ENCODE data around the gene S100A1.
"Not testable (repeated sequence)": the region's sequence is repeated elsewhere in the genome, so short reads cannot be mapped to it uniquely, and the experiment has no call there.

Gene S100A1

DNA sequence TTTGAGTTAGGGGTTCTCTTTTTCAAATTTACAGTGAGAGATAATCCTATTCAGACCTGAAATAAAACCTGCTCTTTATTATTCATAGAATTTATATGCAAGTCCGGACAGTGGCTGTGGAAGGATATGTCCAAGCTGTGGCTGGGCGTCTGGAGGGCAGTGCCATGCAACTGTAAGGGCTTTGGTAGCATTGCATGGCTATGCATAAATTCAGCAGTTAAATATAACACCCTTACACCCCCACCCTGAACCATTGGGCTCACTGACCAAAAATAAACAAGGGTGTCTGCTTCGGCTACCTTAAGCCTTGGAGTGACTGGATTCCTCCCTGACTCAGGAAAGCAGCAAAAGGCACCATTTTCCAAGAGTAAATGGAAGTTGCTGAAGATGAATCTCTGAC is 11.0 kb downstream of the S100A1 start:
- TF ChIP-seq JUND (IDR thresholded peaks at IDR 0.05; ENCODE audit: low read depth): no peak
- DNase-seq (ENCODE audit: low read depth in 1 of 2, low spot score in 1 of 2): no peak
- in situ Hi-C loops (cut with HindIII; ENCODE audit: low pct_unique_long_range_greater_than_20kb, low sequenced_read_pairs): no loop called here

DNA sequence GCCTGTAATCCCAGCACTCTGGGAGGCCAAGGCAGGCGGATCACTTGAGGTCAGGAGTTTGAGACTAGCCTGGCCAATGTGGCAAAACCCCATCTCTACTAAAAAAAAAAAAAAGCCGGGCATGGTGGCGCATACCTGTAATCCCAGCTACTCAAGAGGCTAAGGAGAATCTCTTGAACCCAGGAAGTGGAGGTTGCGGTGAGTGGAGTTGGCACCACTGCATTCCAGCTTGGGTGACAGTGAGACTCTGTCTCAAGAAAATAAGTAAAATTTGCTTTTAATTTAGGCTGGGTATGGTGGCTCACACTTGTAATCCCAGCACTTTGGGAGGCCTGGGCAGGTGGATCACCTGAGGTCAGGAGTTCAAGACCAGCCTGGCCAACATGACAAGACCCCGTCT is 12.0 kb downstream of the S100A1 start:
- in situ Hi-C loops (cut with HindIII; ENCODE audit: low pct_unique_long_range_greater_than_20kb, low sequenced_read_pairs); DNase-seq (ENCODE audit: low read depth in 1 of 2, low spot score in 1 of 2): not testable (repeated sequence)

DNA sequence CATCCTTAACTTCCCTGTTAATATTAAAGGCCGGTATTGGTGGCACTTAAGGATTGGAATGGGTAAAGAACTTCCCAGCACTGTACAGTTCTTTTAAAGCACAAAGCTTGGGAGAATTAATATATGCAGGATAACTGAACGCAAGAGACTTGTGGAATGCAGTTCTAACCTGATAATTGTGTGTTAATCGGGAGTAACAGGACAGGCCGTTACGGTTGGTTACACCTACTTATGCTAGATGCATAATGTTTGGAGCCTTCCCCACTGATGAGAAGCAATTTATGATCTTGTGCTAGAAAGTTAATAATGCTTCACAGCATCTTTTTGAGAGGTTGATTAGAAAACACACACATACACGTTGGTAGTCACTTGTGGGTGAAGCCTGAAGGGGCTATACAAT is 12.6 kb downstream of the S100A1 start:
- DNase-seq (ENCODE audit: low read depth in 1 of 2, low spot score in 1 of 2): no peak
- in situ Hi-C loops (cut with HindIII; ENCODE audit: low pct_unique_long_range_greater_than_20kb, low sequenced_read_pairs): no loop called here
- TF ChIP-seq JUND (IDR thresholded peaks at IDR 0.05; ENCODE audit: low read depth): no peak

DNA sequence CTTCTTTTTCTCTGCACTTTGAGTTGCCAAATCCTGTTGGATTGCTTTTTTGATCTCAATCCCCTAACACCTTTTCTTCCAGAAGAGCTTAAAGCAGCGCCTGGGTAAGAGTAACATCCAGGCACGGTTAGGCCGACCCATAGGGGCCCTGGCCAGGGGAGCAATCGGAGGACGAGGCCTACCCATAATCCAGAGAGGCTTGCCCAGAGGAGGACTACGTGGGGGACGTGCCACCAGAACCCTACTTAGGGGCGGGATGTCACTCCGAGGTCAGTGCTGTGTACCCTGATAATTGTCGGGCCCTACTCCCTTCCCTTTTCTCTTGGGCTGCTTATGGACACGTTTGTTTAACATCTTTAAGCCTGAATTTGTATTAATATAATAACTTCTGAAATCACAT is 13.9 kb downstream of the S100A1 start:
- no peak for DNase-seq (ENCODE audit: low read depth in 1 of 2, low spot score in 1 of 2)
- in situ Hi-C loops (cut with HindIII; ENCODE audit: low pct_unique_long_range_greater_than_20kb, low sequenced_read_pairs): no loop called here
- TF ChIP-seq JUND (IDR thresholded peaks at IDR 0.05; ENCODE audit: low read depth): no peak

DNA sequence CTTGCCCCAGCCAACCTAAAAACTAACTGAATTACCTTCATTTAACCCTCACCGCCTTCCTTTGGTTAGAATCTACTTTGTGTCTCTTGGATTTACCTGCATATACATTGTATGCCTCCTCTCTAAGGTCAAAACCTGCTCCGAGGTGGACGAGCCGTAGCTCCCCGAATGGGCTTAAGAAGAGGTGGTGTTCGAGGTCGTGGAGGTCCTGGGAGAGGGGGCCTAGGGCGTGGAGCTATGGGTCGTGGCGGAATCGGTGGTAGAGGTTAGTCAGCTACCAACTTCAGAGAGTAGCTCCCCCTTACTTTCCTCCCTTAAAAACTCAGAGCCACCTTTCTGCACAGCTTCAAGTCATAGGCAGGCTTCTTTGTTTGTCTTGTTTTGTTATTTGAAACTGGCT is 14.9 kb downstream of the S100A1 start:
- TF ChIP-seq JUND (IDR thresholded peaks at IDR 0.05; ENCODE audit: low read depth): no peak
- in situ Hi-C loops (cut with HindIII; ENCODE audit: low pct_unique_long_range_greater_than_20kb, low sequenced_read_pairs): no loop called here
- no peak for DNase-seq (ENCODE audit: low read depth in 1 of 2, low spot score in 1 of 2)

DNA sequence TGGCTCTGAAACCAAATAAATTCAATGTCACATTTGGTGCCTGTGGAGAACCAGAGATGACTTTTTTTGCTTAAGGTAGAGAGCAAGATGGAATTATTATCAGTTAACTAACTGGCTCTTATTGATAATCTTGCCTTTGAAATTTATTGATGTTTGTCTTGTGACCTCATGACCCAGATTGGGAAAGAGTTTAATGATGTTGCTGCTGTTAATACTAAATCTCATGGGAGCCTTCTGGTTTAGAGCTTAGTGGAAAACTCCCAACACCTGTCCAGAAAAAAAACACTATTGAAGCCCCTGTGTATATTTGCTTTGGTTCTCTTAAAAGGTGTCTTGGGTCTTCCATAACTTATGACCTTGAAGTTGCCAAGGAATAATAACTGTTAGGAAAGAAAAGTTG is 15.6 kb downstream of the S100A1 start:
- TF ChIP-seq JUND (IDR thresholded peaks at IDR 0.05; ENCODE audit: low read depth): no peak
- in situ Hi-C loops (cut with HindIII; ENCODE audit: low pct_unique_long_range_greater_than_20kb, low sequenced_read_pairs): no loop called here
- no peak for DNase-seq (ENCODE audit: low read depth in 1 of 2, low spot score in 1 of 2)

DNA sequence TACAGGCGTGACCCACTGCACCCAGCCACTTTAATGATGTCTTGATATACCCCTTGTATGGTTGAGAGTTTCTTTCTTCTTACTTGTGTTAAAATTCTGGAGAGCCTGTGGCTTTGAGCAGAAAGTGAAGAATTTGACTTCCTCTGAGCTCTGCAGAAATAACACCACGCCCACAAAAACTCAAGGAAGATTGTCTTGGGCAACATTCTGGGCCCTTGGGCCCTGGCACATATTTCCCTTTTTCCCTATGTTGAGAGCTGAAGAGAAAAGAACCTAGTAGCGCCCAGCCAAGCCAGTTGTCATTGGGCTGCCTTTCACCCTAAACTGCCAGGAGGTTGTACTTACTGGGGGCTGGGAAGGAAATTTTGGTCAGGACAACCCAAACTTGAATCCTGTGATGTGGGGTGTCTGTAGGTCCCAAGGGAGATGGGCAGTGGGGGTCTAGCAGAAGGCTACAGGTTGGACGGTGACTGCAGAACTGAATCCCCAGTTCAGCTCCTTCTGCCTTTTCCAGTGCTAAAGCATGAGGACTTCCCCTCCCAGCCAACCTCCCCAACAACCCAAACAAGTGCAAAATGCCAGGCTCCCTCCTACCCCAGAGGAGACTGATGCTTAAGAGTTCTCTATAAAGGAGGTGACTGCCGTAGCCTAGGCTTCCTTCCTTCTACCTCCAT is 18.6 kb downstream of the S100A1 start:
- no peak for TF ChIP-seq JUND (IDR thresholded peaks at IDR 0.05; ENCODE audit: low read depth)
- in situ Hi-C loops (cut with HindIII; ENCODE audit: low pct_unique_long_range_greater_than_20kb, low sequenced_read_pairs): no loop called here
- DNase-seq (ENCODE audit: low read depth in 1 of 2, low spot score in 1 of 2): no peak

DNA sequence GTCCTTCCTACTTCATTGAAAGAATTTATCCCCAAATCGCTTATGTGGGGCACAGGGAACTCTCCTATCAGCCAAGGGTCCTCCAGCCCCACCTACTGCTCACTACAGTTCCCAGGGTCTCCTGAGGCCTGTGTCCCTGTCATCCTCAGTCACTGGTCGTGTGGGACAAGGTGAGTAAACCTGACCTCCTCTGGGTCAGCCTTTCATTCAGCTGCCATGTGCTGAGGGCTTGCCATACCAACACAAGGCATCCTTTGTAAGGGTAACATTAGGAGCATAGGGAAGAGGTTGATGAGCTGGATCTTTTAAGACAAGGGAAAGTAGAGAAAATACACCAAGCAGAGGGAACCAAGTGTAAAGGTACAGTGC is 19.1 kb downstream of the S100A1 start:
- no peak for TF ChIP-seq JUND (IDR thresholded peaks at IDR 0.05; ENCODE audit: low read depth)

DNA sequence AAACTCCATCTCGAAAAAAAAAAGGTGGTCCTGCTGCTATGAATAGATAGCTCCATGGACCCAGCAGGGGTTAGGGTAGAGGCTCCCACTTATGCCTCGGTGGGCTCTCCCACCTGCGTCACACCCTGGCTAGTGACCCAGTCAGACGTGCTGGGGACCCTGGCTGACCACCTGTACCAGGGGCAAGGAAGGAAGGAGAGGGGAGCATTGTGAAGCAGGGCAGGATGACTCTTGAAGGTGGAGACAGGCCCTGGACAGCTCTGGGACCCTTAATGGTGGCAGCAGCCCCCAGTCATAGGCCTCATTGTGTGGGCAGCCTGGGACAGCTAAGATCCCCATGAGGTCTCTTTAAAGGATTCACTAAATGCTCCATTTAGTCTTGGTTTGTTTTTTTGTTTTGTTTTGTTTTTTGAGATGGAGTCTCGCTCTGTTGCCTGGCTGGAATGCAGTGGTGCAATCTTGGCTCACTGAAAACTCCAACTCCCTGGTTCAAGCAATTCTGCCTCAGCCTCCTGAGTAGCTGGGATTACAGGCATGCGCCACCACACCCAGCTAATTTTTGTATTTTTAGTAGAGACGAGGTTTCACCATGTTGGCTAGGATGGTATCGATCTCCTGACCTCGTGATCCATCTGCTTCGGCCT is 19.9 kb downstream of the S100A1 start:
- in situ Hi-C loops (cut with HindIII; ENCODE audit: low pct_unique_long_range_greater_than_20kb, low sequenced_read_pairs): no loop called here
- no peak for DNase-seq (ENCODE audit: low read depth in 1 of 2, low spot score in 1 of 2)
- TF ChIP-seq JUND (IDR thresholded peaks at IDR 0.05; ENCODE audit: low read depth): no peak

More for the DNA sequence above, 19.1 kb downstream of the S100A1 start:
- no peak for DNase-seq (ENCODE audit: low read depth in 1 of 2, low spot score in 1 of 2)
- in situ Hi-C loops (cut with HindIII; ENCODE audit: low pct_unique_long_range_greater_than_20kb, low sequenced_read_pairs): no loop called here

DNA sequence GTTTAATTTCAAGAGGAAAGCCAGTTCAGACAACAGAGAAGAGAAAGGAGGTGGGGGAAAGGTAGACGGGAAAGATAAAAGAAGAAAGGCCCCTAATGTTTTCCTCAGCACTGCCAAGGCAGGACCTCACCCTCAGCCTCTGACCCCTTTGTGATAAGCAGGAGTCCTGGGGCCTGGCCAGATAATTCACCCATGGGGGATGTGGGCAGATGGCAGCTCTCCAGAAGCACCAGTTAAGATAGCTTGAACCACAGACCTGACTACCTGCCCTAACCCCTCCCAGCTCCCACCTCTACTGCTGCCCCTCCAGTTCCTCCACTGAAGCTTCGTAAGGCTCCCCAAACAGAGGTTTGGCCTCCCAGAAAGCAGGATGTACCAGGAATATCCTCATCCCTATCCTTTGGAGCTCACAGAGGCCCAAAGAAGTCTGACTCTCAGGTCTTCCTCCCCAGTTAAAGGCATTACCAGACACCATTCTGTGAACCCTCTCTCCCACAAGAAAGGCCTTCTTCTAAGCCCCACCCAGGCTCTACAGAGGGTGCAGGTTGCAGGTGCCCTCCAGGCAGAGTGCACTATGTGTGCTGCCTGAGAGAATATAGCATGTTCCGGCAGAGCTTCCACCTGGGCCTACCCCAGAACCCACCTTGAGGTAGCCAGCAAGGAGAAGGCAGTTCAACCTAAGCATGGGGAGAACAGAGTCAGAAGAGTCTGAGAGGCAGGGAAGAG is 21.1 kb downstream of the S100A1 start:
- no peak for DNase-seq (ENCODE audit: low read depth in 1 of 2, low spot score in 1 of 2)
- TF ChIP-seq JUND (IDR thresholded peaks at IDR 0.05; ENCODE audit: low read depth): no peak
- in situ Hi-C loops (cut with HindIII; ENCODE audit: low pct_unique_long_range_greater_than_20kb, low sequenced_read_pairs): no loop called here

DNA sequence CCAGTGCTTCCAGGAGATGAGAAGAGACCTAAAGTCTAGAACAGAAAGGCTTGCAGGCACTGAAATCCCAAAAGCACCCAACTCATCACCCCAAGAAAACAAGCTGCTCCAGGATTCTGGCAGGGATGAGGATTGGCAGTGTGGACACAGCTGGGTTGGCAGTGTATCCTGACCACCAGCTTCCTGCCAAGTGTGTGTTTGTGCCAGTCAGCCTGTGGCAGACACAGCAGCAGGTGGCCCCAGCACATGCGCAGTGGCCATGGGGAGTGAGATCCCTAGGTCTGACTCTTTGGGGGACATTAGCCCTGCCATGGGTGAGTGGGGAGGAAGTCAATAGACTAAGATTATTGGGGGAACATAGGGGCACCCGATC is 21.6 kb downstream of the S100A1 start:
- DNase-seq (ENCODE audit: low read depth in 1 of 2, low spot score in 1 of 2): peak; percentile 30 to 90
- in situ Hi-C loops (cut with HindIII; ENCODE audit: low pct_unique_long_range_greater_than_20kb, low sequenced_read_pairs): no loop called here

DNA sequence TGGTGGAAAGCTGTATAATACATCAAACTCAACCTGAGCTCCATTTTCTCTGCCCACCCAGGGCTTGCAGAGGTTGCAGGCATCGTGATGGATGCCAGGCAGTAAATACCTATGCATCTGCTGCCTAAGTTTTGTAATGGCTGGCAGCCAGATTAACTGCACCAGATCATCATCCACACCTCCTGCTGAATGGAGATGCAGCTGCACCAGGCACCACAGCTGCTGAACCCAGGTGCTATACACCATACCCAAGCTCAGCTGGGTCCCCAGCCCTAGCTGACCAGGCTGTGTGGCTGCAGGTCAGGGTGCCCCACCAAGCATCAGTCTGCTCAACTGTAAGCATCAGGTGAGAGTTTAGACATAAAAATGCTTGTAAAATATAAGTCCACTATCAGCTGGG is 23.5 kb downstream of the S100A1 start:
- no peak for TF ChIP-seq JUND (IDR thresholded peaks at IDR 0.05; ENCODE audit: low read depth)

More for the DNA sequence above, 21.6 kb downstream of the S100A1 start:
- no peak for TF ChIP-seq JUND (IDR thresholded peaks at IDR 0.05; ENCODE audit: low read depth)

DNA sequence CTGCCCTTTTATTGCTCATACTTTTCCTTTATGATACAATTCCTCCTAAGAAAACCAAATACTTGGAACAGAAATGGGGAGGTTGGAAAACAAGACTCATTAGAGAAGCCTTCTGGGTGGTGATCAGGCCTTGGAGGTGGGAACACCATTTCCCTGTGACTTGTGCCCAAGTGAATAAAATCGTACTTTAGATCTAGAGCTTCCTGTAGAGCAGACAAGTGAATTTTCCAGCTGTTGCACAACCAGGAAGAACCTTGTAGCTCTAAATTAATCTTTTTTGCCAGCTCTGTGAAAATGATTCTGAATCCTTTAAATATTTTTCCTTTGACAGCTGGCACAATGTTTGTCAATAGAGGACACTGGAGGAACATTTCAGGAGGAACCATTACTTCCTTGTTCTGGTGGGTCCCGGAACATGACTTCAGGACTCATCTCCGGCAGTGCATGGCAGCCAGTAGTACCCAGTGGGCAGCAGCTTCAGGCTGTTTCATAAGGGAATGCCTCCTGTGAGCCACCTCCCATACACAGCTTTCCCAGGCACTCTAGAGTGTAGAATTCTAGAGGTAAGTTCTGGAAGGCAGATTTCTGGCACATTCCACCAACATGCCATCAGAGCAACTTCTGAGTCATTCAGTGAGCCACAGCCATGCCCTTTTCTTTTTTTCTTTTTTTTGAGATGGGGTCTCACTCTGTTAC is 24.7 kb downstream of the S100A1 start:
- in situ Hi-C loops (cut with HindIII; ENCODE audit: low pct_unique_long_range_greater_than_20kb, low sequenced_read_pairs): no loop called here
- DNase-seq (ENCODE audit: low read depth in 1 of 2, low spot score in 1 of 2): no peak
- no peak for TF ChIP-seq JUND (IDR thresholded peaks at IDR 0.05; ENCODE audit: low read depth)

More for the DNA sequence above, 23.5 kb downstream of the S100A1 start:
- in situ Hi-C loops (cut with HindIII; ENCODE audit: low pct_unique_long_range_greater_than_20kb, low sequenced_read_pairs): no loop called here
- DNase-seq (ENCODE audit: low read depth in 1 of 2, low spot score in 1 of 2): no peak
